ENCODE measurements around the gene TMEM184C.

Gene TMEM184C

DNA sequence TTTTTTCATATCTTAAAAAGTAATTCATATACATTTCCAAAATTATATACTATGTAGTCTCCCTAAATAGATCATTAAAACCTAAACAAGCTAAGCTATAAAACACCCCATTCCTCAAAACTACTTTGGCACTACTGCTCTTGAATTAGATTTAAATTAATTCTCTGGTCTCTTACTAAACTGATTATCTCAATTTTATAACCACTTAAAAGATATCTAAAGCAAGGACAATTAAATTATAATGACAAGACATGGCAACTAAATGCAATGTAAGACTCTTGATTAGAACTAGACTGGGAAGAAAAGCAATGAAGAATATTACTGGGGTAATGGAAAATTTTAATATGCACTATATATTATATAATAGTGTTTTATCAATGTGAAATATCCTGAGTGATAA is 27.9 kb downstream of the TMEM184C start:
- Histone ChIP-seq H3K36me3 (ENCODE audit: control insufficient read depth in 4 of 4, insufficient read depth in 4 of 4, low read length in 3 of 4) (peaks cover 9 to 37% (median 22%) of the 10 kb centered on the region in 4 experiments), H3K27ac (ENCODE audit: insufficient read depth in 1 of 2, low read depth in 1 of 2, low read length in 2 of 2, poor library complexity in 1 of 2, severe bottlenecking in 2 of 2) (no peak overlapping the region), H3K4me3 (ENCODE audit: control insufficient read depth in 1 of 7, extremely low read depth in 1 of 7, insufficient read depth in 4 of 7, low read depth in 2 of 7, low read length in 6 of 7) (no peak overlapping the region), H3K4me1 (ENCODE audit: control extremely low read depth in 1 of 4, control insufficient read depth in 4 of 4, insufficient read depth in 4 of 4, low read length in 3 of 4) (no peaks in the 10 kb centered on the region), H3K27me3 (replicated peaks in 2 of 5; ENCODE audit: control insufficient read depth in 4 of 5, insufficient read depth in 5 of 5, low read length in 4 of 5) (no peaks in the 10 kb centered on the region), H3K9me3 (ENCODE audit: control extremely low read depth in 1 of 5, control insufficient read depth in 4 of 5, insufficient read depth in 2 of 5, low read depth in 1 of 5, low read length in 4 of 5) (peaks cover 0 to 9% (median 0%) of the 10 kb centered on the region in 5 experiments)
- DNase-seq: no peak
- ChIA-PET CTCF (interaction anchor here (1.0 to 1.6 kb wide), 2 partner anchors 24 to 28 kb away, joined by 3 to 4 read pairs; partner anchors contain the start of gene TMEM184C), POLR2A (no interaction called here)

DNA sequence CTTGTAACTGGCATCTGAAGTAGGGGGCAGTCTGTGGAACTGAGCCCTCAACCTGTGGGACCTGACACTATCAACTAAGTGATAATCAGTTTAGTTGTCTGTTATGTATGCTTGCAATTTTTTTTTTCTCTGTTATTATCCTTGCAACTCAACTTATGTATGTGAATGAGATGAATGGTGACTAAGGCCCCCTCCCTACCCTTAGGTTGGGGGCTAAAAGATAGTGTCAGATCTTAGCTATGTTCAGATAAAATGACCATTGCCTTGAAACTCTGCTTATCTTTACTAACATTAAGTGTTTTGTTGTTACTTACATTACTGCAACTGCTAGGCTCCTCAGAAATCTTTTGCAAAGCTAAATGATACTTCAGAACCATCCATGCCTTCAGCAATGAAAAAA is 31.5 kb downstream of the TMEM184C start:
- H3K27me3 ChIP-seq (replicated peaks in 2 of 5; ENCODE audit: control insufficient read depth in 4 of 5, insufficient read depth in 5 of 5, low read length in 4 of 5): no peaks in the 10 kb centered on the region
- H3K9me3 ChIP-seq (ENCODE audit: control extremely low read depth in 1 of 5, control insufficient read depth in 4 of 5, insufficient read depth in 2 of 5, low read depth in 1 of 5, low read length in 4 of 5): peaks cover 0 to 9% (median 0%) of the 10 kb centered on the region in 5 experiments
- no peaks in the 10 kb centered on the region for H3K4me1 ChIP-seq (ENCODE audit: control extremely low read depth in 1 of 4, control insufficient read depth in 4 of 4, insufficient read depth in 4 of 4, low read length in 3 of 4)
- POLR2A ChIA-PET: interaction anchor here (0.7 kb wide), 2 partner anchors 36 to 231 kb away, joined by 3 to 4 read pairs; no protein-coding TSS in a partner anchor
- CTCF ChIA-PET: interaction anchor here (1.0 to 1.2 kb wide), 2 partner anchors 10 kb away, joined by 3 read pairs; no protein-coding TSS in a partner anchor
- H3K36me3 ChIP-seq (ENCODE audit: control insufficient read depth in 4 of 4, insufficient read depth in 4 of 4, low read length in 3 of 4): peaks cover 6 to 30% (median 18%) of the 10 kb centered on the region in 4 experiments
- no peak overlapping the region for H3K27ac ChIP-seq (ENCODE audit: insufficient read depth in 1 of 2, low read depth in 1 of 2, low read length in 2 of 2, poor library complexity in 1 of 2, severe bottlenecking in 2 of 2)
- no peak overlapping the region for H3K4me3 ChIP-seq (ENCODE audit: control insufficient read depth in 1 of 7, extremely low read depth in 1 of 7, insufficient read depth in 4 of 7, low read depth in 2 of 7, low read length in 6 of 7)
- DNase-seq: no peak

DNA sequence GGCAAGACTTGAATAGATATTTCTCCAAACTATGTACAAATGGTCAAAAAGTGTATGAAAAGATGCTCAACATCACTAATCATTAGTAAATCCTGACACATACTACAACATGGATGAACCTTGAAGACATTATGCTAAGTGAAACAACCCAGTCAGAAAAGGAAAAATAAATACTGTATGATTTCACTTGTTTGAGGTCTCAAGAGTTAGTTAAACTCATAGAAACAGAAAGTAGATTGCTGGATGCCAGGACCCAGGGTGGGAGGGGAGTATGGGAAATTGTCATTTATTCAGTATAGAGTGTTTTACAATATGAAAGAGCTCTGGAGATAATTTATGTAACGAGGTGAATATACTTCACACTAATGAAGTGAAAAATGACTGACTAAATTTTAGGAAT is 34.4 kb downstream of the TMEM184C start:
- Histone ChIP-seq H3K36me3 (ENCODE audit: control insufficient read depth in 4 of 4, insufficient read depth in 4 of 4, low read length in 3 of 4) (peaks cover 6 to 45% (median 33%) of the 10 kb centered on the region in 4 experiments), H3K4me1 (ENCODE audit: control extremely low read depth in 1 of 4, control insufficient read depth in 4 of 4, insufficient read depth in 4 of 4, low read length in 3 of 4) (no peaks in the 10 kb centered on the region), H3K27me3 (replicated peaks in 2 of 5; ENCODE audit: control insufficient read depth in 4 of 5, insufficient read depth in 5 of 5, low read length in 4 of 5) (no peaks in the 10 kb centered on the region), H3K4me3 (ENCODE audit: control insufficient read depth in 1 of 7, extremely low read depth in 1 of 7, insufficient read depth in 4 of 7, low read depth in 2 of 7, low read length in 6 of 7) (no peak overlapping the region), H3K9me3 (ENCODE audit: control extremely low read depth in 1 of 5, control insufficient read depth in 4 of 5, insufficient read depth in 2 of 5, low read depth in 1 of 5, low read length in 4 of 5) (peaks cover 0 to 9% (median 0%) of the 10 kb centered on the region in 5 experiments), H3K27ac (ENCODE audit: insufficient read depth in 1 of 2, low read depth in 1 of 2, low read length in 2 of 2, poor library complexity in 1 of 2, severe bottlenecking in 2 of 2) (no peak overlapping the region)
- POLR2A ChIA-PET: no interaction called here
- WGBS (ENCODE audit: insufficient coverage): no CpG with 5 or more reads among the region's 1 CpG
- DNase-seq: no peak
- CTCF ChIA-PET: interaction anchor here (0.7 kb wide), 1 partner anchor 11 kb away, joined by 3 read pairs; no protein-coding TSS in a partner anchor

DNA sequence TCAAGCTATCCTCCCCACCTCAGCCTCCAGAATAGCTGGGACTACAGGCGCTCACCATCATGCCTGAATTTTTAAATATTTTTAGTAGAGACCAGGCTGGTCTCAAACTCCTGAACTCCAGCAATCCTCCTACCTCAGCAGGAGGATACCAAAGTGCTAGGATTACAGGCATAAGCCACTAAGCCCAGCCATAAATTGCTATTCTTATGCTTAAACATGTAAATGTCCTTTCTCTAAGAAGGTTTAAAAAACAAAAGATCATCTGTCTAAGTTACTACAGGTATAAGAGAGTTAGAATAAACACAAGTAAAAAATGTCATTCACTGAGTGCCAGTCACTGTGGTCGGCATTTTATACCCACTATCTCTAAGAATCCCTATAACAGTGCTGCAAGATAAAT is 38.4 kb downstream of the TMEM184C start:
- WGBS (ENCODE audit: insufficient coverage): 100% methylated on average over 1 of the region's 2 CpGs
- no peaks in the 10 kb centered on the region for H3K27me3 ChIP-seq (replicated peaks in 2 of 5; ENCODE audit: control insufficient read depth in 4 of 5, insufficient read depth in 5 of 5, low read length in 4 of 5)
- no peak overlapping the region for H3K27ac ChIP-seq (ENCODE audit: insufficient read depth in 1 of 2, low read depth in 1 of 2, low read length in 2 of 2, poor library complexity in 1 of 2, severe bottlenecking in 2 of 2)
- H3K36me3 ChIP-seq (ENCODE audit: control insufficient read depth in 4 of 4, insufficient read depth in 4 of 4, low read length in 3 of 4): peaks cover 5 to 57% (median 35%) of the 10 kb centered on the region in 4 experiments
- no peaks in the 10 kb centered on the region for H3K4me1 ChIP-seq (ENCODE audit: control extremely low read depth in 1 of 4, control insufficient read depth in 4 of 4, insufficient read depth in 4 of 4, low read length in 3 of 4)
- no peaks in the 10 kb centered on the region for H3K9me3 ChIP-seq (ENCODE audit: control extremely low read depth in 1 of 5, control insufficient read depth in 4 of 5, insufficient read depth in 2 of 5, low read depth in 1 of 5, low read length in 4 of 5)
- ChIA-PET CTCF (interaction anchor here (1.0 kb wide), 1 partner anchor 192 kb away, joined by 3 read pairs; no protein-coding TSS in a partner anchor), POLR2A (no interaction called here)
- no peak overlapping the region for H3K4me3 ChIP-seq (ENCODE audit: control insufficient read depth in 1 of 7, extremely low read depth in 1 of 7, insufficient read depth in 4 of 7, low read depth in 2 of 7, low read length in 6 of 7)
- no peak for DNase-seq

DNA sequence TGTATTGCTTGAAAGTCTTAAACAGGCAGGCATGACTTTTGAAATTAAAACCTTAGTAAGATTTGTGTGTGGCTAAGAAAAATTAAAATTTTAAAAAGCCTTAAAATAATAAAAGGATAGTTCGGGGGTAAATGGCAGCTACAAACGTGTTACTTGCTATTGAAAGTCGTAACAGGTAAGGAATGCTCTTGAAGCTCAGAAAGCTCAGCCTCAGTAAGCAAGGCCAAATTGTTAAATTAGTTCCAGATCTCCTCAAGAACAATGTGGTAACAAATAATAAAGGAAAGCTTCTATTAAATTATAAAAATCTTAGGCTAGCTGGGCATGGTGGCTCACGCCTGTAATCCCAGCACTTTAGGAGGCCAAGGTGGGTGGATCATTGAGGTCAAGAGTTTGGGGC is 41.3 kb downstream of the TMEM184C start:
- POLR2A ChIA-PET: interaction anchor here (0.6 kb wide), 1 partner anchor 25 kb away, joined by 3 read pairs; the partner anchor contains the start of gene PRMT9
- WGBS (ENCODE audit: insufficient coverage): 100% methylated on average over 3 of the region's 4 CpGs
- no peaks in the 10 kb centered on the region for H3K9me3 ChIP-seq (ENCODE audit: control extremely low read depth in 1 of 5, control insufficient read depth in 4 of 5, insufficient read depth in 2 of 5, low read depth in 1 of 5, low read length in 4 of 5)

DNA sequence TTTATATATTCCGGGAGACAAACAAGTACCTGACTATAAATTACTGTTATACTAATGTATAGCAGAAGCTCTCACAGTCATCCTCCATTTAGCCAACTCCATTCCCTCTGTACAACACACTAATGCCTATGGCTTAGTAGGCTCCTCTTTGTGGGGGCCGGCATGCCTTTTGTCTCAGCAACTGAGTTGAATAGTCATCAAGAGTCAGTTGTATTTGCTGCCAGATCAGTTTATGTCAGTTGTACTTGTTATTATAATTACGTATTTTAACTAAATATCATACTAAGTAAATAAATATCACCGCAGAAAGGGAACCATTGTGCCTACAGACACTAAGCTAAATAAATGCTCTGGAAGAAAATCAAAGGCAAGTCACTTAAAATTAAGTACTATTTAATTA is 56.9 kb downstream of the TMEM184C start:
- peaks cover 8 to 36% (median 17%) of the 10 kb centered on the region in 4 experiments for H3K36me3 ChIP-seq (ENCODE audit: control insufficient read depth in 4 of 4, insufficient read depth in 4 of 4, low read length in 3 of 4)
- POLR2A ChIA-PET: no interaction called here
- H3K27me3 ChIP-seq (replicated peaks in 2 of 5; ENCODE audit: control insufficient read depth in 4 of 5, insufficient read depth in 5 of 5, low read length in 4 of 5): no peaks in the 10 kb centered on the region
- no peak for DNase-seq
- no peak overlapping the region for H3K27ac ChIP-seq (ENCODE audit: insufficient read depth in 1 of 2, low read depth in 1 of 2, low read length in 2 of 2, poor library complexity in 1 of 2, severe bottlenecking in 2 of 2)
- CTCF ChIA-PET: interaction anchor here (1.4 kb wide), 2 partner anchors 9 kb away, joined by 3 to 4 read pairs; partner anchors contain the start of gene PRMT9
- no peaks in the 10 kb centered on the region for H3K9me3 ChIP-seq (ENCODE audit: control extremely low read depth in 1 of 5, control insufficient read depth in 4 of 5, insufficient read depth in 2 of 5, low read depth in 1 of 5, low read length in 4 of 5)
- no CpG with 5 or more reads among the region's 4 CpGs for WGBS (ENCODE audit: insufficient coverage)
- H3K4me3 ChIP-seq (ENCODE audit: control insufficient read depth in 1 of 7, extremely low read depth in 1 of 7, insufficient read depth in 4 of 7, low read depth in 2 of 7, low read length in 6 of 7): no peak overlapping the region
- no peaks in the 10 kb centered on the region for H3K4me1 ChIP-seq (ENCODE audit: control extremely low read depth in 1 of 4, control insufficient read depth in 4 of 4, insufficient read depth in 4 of 4, low read length in 3 of 4)

More for the DNA sequence above, 41.3 kb downstream of the TMEM184C start:
- no peak overlapping the region for H3K27ac ChIP-seq (ENCODE audit: insufficient read depth in 1 of 2, low read depth in 1 of 2, low read length in 2 of 2, poor library complexity in 1 of 2, severe bottlenecking in 2 of 2)
- H3K4me3 ChIP-seq (ENCODE audit: control insufficient read depth in 1 of 7, extremely low read depth in 1 of 7, insufficient read depth in 4 of 7, low read depth in 2 of 7, low read length in 6 of 7): no peak overlapping the region
- no peaks in the 10 kb centered on the region for H3K4me1 ChIP-seq (ENCODE audit: control extremely low read depth in 1 of 4, control insufficient read depth in 4 of 4, insufficient read depth in 4 of 4, low read length in 3 of 4)
- no peak for DNase-seq
- H3K36me3 ChIP-seq (ENCODE audit: control insufficient read depth in 4 of 4, insufficient read depth in 4 of 4, low read length in 3 of 4): peaks cover 18 to 55% (median 40%) of the 10 kb centered on the region in 4 experiments
- CTCF ChIA-PET: interaction anchor here (1.1 to 2.3 kb wide), 2 partner anchors 10 to 15 kb away, joined by 3 to 5 read pairs; no protein-coding TSS in a partner anchor
- H3K27me3 ChIP-seq (replicated peaks in 2 of 5; ENCODE audit: control insufficient read depth in 4 of 5, insufficient read depth in 5 of 5, low read length in 4 of 5): no peaks in the 10 kb centered on the region

DNA sequence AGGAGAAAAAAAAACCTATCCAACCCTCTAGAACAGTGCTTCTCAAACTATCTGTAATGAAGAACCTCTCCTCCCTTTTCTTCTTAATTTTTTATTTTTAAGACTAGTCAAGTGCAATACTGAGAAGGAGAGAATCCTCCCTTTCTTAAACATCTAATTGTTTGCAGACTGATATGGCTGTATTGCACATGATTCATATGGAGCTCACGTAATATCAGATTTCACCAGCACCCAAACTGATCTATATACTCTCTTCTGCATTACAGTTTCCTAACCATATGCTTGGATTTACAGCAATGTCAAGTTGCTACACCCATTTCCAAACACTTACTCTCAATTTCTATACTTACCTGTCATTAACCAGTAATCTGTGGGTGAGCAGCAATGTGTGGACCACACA is 57.3 kb downstream of the TMEM184C start:
- POLR2A ChIA-PET: no interaction called here
- CTCF ChIA-PET: interaction anchor here (1.4 kb wide), 2 partner anchors 9 to 10 kb away, joined by 3 to 4 read pairs; partner anchors contain the start of gene PRMT9

More for the DNA sequence above, 57.3 kb downstream of the TMEM184C start:
- DNase-seq: no peak
- Histone ChIP-seq H3K4me3 (ENCODE audit: control insufficient read depth in 1 of 7, extremely low read depth in 1 of 7, insufficient read depth in 4 of 7, low read depth in 2 of 7, low read length in 6 of 7) (no peak overlapping the region), H3K36me3 (ENCODE audit: control insufficient read depth in 4 of 4, insufficient read depth in 4 of 4, low read length in 3 of 4) (peaks cover 12 to 37% (median 18%) of the 10 kb centered on the region in 4 experiments), H3K9me3 (ENCODE audit: control extremely low read depth in 1 of 5, control insufficient read depth in 4 of 5, insufficient read depth in 2 of 5, low read depth in 1 of 5, low read length in 4 of 5) (no peaks in the 10 kb centered on the region), H3K4me1 (ENCODE audit: control extremely low read depth in 1 of 4, control insufficient read depth in 4 of 4, insufficient read depth in 4 of 4, low read length in 3 of 4) (no peaks in the 10 kb centered on the region), H3K27me3 (replicated peaks in 2 of 5; ENCODE audit: control insufficient read depth in 4 of 5, insufficient read depth in 5 of 5, low read length in 4 of 5) (no peaks in the 10 kb centered on the region), H3K27ac (ENCODE audit: insufficient read depth in 1 of 2, low read depth in 1 of 2, low read length in 2 of 2, poor library complexity in 1 of 2, severe bottlenecking in 2 of 2) (no peak overlapping the region)
- WGBS (ENCODE audit: insufficient coverage): 100% methylated on average over 1 of the region's 1 CpG

Data from common myeloid progenitor, CD34-positive (primary cell).